Ishikawa (cell line): ENCODE measurements around the gene KRTAP4-5.

ENCODE experiments used
- CEBPB ChIP-seq: IDR thresholded peaks from 2 replicates; pipeline ENCODE4 v1.6.1; 2012
- CREB1 ChIP-seq: IDR thresholded peaks from 2 replicates; pipeline ENCODE4 v1.6.1; 2012; ENCODE audit warnings: low read depth
- EGR1 ChIP-seq: IDR thresholded peaks from 2 replicates; pipeline ENCODE4 v1.6.1; 2012
- EP300 ChIP-seq: IDR thresholded peaks from 2 replicates; pipeline ENCODE4 v1.6.1; 2012; ENCODE audit warnings: borderline replicate concordance
- FOXM1 ChIP-seq: IDR thresholded peaks from 2 replicates; pipeline ENCODE4 v1.6.1; 2012; ENCODE audit warnings: low read depth, borderline replicate concordance
- MAX ChIP-seq: IDR thresholded peaks from 2 replicates; pipeline ENCODE4 v1.6.1; 2012
- NFIC ChIP-seq: IDR thresholded peaks from 2 replicates; pipeline ENCODE4 v1.6.1; 2012
- RAD21 ChIP-seq: IDR thresholded peaks from 2 replicates; pipeline ENCODE4 v1.6.1; 2012; ENCODE audit warnings: low read depth
- REST ChIP-seq: IDR thresholded peaks from 2 replicates; pipeline ENCODE4 v1.6.1; 2012; ENCODE audit warnings: low read depth, mild to moderate bottlenecking
- TAF1 ChIP-seq: IDR thresholded peaks from 2 replicates; pipeline ENCODE4 v1.6.1; 2012; ENCODE audit warnings: low read depth, mild to moderate bottlenecking
- TCF12 ChIP-seq: IDR thresholded peaks from 2 replicates; pipeline ENCODE4 v1.6.1; 2012; ENCODE audit warnings: low read depth
- TEAD4 ChIP-seq: IDR thresholded peaks from 2 replicates; pipeline ENCODE4 v1.6.1; 2012
- USF1 ChIP-seq: IDR thresholded peaks from 2 replicates; pipeline ENCODE4 v1.6.1; 2012
- YY1 ChIP-seq: IDR thresholded peaks from 2 replicates; pipeline ENCODE4 v1.6.1; 2012; ENCODE audit warnings: low read depth
- ZBTB7A ChIP-seq: IDR thresholded peaks from 2 replicates; pipeline ENCODE4 v1.6.1; 2012; ENCODE audit warnings: low read depth

The KRTAP4-5 gene

GRCh38 chr17:41184480-41184961 lies 34.9 kb upstream of the KRTAP4-5 start, which contains the start of gene KRTAP4-1:
Gene KRTAP4-1 (minus strand): TSS chr17:41184911. CDS start chr17:41184854, 57 bp downstream.
- no peak for TF ChIP-seq CEBPB
- TF ChIP-seq MAX: no peak
- TF ChIP-seq RAD21: no peak
- no peak for TF ChIP-seq TAF1
- no peak for TF ChIP-seq TEAD4
- TF ChIP-seq REST: no peak
- TF ChIP-seq CREB1: no peak
- no peak for TF ChIP-seq EP300

GRCh38 chr17:41178843-41179616 lies 29.4 kb upstream of the KRTAP4-5 start:
- TF ChIP-seq REST: no peak
- no peak for TF ChIP-seq ZBTB7A
- no peak for TF ChIP-seq MAX
- TF ChIP-seq EP300: no peak
- TF ChIP-seq CEBPB: no peak
- TF ChIP-seq USF1: no peak
- no peak for TF ChIP-seq TEAD4
- TF ChIP-seq CREB1: no peak
- TF ChIP-seq YY1: no peak
- no peak for TF ChIP-seq TCF12
- no peak for TF ChIP-seq RAD21
- TF ChIP-seq EGR1: no peak
- no peak for TF ChIP-seq NFIC
- no peak for TF ChIP-seq TAF1
- no peak for TF ChIP-seq FOXM1

GRCh38 chr17:41178341-41178740 lies 28.7 kb upstream of the KRTAP4-5 start:
- TF ChIP-seq TEAD4 (no peak), TAF1 (no peak), EGR1 (no peak), REST (no peak), ZBTB7A (no peak), TCF12 (no peak), RAD21 (no peak), USF1 (no peak), CREB1 (no peak), CEBPB (no peak), YY1 (no peak), NFIC (no peak), FOXM1 (no peak), MAX (no peak), EP300 (no peak)

- TF ChIP-seq TAF1 (no peak), TCF12 (no peak), NFIC (no peak), MAX (no peak), CEBPB (no peak), CREB1 (no peak), EP300 (no peak), TEAD4 (no peak), YY1 (no peak)
Measured at GRCh38 chr17:41177727-41178271, 28.2 kb upstream of the KRTAP4-5 start, which contains the start of gene KRTAP4-2. Gene KRTAP4-2 (minus strand): TSS chr17:41178221. CDS start chr17:41178164, 57 bp downstream.
